Uterus (tissue), 4 donors: ENCODE data around the gene CAMK2D. TPM values are rescaled to one million over a fixed set of nuclear protein-coding genes. Genes with fewer than 3 reads are reported as not detected.

Source experiments
- DNase-seq, 2 donors: peaks; one replicate each; pipeline ENCODE4 v3.0.0-alpha.2; 2019 to 2020
- H3K27ac ChIP-seq, 2 donors: fragments of 200-600 bp; sonication (generic); 1 replicate in 1 of 2; 2 replicates in 1 of 2; pipeline ENCODE4 v1.5.1; 2016 to 2018
- H3K27me3 ChIP-seq, 2 donors: fragments of 200-600 bp; sonication (generic); one replicate each; pipeline ENCODE4 v1.5.1; 2018 to 2019; ENCODE audit warnings: control low read depth in 1 of 2
- H3K36me3 ChIP-seq, 2 donors: fragments of 200-600 bp; sonication (generic); one replicate each; pipeline ENCODE4 v1.5.1; 2019; ENCODE audit warnings: control low read depth in 1 of 2
- H3K4me1 ChIP-seq, 2 donors: fragments of 200-600 bp; sonication (generic); one replicate each; pipeline ENCODE4 v1.5.1; 2018 to 2019; ENCODE audit warnings: control low read depth in 1 of 2
- H3K4me3 ChIP-seq, 2 donors: fragments of 200-600 bp; sonication (generic); 1 replicate in 1 of 2; 2 replicates in 1 of 2; pipeline ENCODE4 v1.5.1; 2018 to 2019; ENCODE audit warnings: mild to moderate bottlenecking in 1 of 2
- H3K9me3 ChIP-seq, 2 donors: fragments of 200-600 bp; sonication (generic); one replicate each; pipeline ENCODE4 v1.5.1; 2019; ENCODE audit warnings: control low read depth in 1 of 2
- POLR2A ChIP-seq, 2 donors: fragments of 450-650 bp; IDR thresholded peaks; one replicate each; pipeline ENCODE4 v1.6.1; 2016; ENCODE audit warnings: antibody characterized with exemption in 2 of 2, mild to moderate bottlenecking in 1 of 2, moderate library complexity in 1 of 2
- intact Hi-C: fragments of 100-400 bp; cut with DNase I; formaldehyde crosslinking; loops from one replicate; pipeline ENCODE4 v1.15.1; 2023; ENCODE audit warnings: low total_unique reads
- total RNA-seq, 4 donors: library from RNA; depleted of rRNA in 3 of 4; stranded (reverse); fragments of >200 nt in 3 of 4; gene quantifications; one replicate each; pipeline versions ENCODE4 v1.1.0 to v1.2.4, GENCODE V29; 2014 to 2023
- TF ChIP-seq, protein P1 (sequence below), 4 experiments: fragments of 200-600 bp in 2 of 4; fragments of 450-650 bp in 2 of 4; sonication (generic) in 2 of 4; IDR thresholded peaks; one replicate each; pipeline ENCODE4 v1.5.1; 2016 to 2019; ENCODE audit warnings: antibody characterized with exemption in 4 of 4, mild to moderate bottlenecking in 2 of 4, moderate library complexity in 1 of 4
- donor health status: DM: yes; HTN: yes; CAD: no.

CAMK2D gene
- total RNA-seq, 4 donors from 2014 or later = 41.5 to 95.3 (median 54.3) TPM

DNA sequence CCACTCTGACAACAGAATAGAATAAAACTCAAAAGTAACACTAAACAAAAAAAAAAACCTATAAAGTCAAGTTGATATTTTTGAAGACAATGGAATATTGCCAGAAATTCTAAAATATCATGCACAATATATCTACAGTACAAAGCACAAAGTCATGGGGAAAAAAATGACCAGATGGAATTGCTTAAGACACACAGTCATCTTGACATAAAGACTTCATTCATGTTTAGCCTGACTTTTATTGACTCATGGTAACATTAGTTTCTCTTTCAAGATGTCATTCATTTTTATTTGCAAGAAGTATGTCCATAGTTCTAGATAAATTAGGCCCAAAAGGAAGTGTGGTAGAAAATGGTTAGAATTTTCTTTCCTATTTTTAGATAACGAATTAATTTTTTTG, 259.1 kb downstream of the CAMK2D start:
- TF ChIP-seq, protein P1, sequence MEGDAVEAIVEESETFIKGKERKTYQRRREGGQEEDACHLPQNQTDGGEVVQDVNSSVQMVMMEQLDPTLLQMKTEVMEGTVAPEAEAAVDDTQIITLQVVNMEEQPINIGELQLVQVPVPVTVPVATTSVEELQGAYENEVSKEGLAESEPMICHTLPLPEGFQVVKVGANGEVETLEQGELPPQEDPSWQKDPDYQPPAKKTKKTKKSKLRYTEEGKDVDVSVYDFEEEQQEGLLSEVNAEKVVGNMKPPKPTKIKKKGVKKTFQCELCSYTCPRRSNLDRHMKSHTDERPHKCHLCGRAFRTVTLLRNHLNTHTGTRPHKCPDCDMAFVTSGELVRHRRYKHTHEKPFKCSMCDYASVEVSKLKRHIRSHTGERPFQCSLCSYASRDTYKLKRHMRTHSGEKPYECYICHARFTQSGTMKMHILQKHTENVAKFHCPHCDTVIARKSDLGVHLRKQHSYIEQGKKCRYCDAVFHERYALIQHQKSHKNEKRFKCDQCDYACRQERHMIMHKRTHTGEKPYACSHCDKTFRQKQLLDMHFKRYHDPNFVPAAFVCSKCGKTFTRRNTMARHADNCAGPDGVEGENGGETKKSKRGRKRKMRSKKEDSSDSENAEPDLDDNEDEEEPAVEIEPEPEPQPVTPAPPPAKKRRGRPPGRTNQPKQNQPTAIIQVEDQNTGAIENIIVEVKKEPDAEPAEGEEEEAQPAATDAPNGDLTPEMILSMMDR (IDR thresholded peaks at IDR 0.05) = no peak
- no peak for TF ChIP-seq POLR2A (IDR thresholded peaks at IDR 0.05)
- intact Hi-C loops = no loop called here
- no peak for DNase-seq
- Histone ChIP-seq H3K36me3 (no peaks in the 10 kb centered on the region), H3K9me3 (no peaks in the 10 kb centered on the region), H3K4me3 (no peak overlapping the region), H3K27ac (no peak overlapping the region), H3K27me3 (no peaks in the 10 kb centered on the region), H3K4me1 (no peaks in the 10 kb centered on the region)

DNA sequence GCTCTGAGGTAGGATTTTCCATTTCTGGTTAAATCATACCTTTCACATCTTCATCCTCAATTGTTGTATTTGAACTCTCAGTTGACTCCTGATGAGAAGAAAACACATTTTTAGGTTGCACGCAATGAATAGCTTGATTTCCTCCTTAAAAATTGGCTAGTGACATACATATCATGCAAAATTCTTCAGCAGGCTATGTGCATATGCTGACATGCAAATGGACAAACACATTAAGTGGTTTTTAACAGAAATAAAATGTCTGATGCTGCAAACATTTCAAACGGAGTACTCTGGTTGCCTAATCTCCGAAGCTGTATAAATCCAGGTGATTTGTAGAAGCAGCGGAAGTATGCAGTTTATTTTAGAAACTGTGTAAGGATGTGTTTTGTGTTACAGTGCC, 261.1 kb downstream of the CAMK2D start:
- no peak for DNase-seq
- H3K4me1 ChIP-seq = no peaks in the 10 kb centered on the region
- TF ChIP-seq, protein P1 (IDR thresholded peaks at IDR 0.05) = no peak
- TF ChIP-seq POLR2A (IDR thresholded peaks at IDR 0.05) = no peak
- intact Hi-C loops = no loop called here
- H3K27me3 ChIP-seq = no peaks in the 10 kb centered on the region
- H3K4me3 ChIP-seq = no peak overlapping the region
- no peaks in the 10 kb centered on the region for H3K9me3 ChIP-seq
- H3K27ac ChIP-seq = no peak overlapping the region
- H3K36me3 ChIP-seq = no peaks in the 10 kb centered on the region

DNA sequence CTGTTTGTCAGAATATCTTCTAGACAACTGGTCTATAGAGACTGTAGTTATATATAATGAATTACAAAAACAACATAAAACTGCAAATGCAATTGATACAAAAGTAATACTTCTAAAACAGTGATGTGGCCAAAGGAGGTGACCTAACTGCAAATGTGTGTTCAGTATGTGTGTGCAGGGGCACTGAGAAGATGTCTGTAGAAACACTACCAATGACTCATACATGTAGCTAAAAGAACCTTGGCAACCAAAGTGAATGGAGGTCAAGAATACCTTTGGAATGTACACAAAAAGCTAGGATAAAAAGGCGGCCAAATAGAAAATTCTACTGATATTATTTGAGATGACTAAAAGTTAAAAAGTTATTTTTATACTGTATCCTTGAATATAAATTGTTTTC, 261.8 kb downstream of the CAMK2D start:
- no peak overlapping the region for H3K27ac ChIP-seq
- no peaks in the 10 kb centered on the region for H3K27me3 ChIP-seq
- no peak for TF ChIP-seq POLR2A (IDR thresholded peaks at IDR 0.05)
- TF ChIP-seq, protein P1 (IDR thresholded peaks at IDR 0.05) = no peak
- no peaks in the 10 kb centered on the region for H3K9me3 ChIP-seq
- intact Hi-C loops = no loop called here
- DNase-seq = no peak
- H3K4me3 ChIP-seq = no peak overlapping the region
- H3K36me3 ChIP-seq = no peaks in the 10 kb centered on the region
- H3K4me1 ChIP-seq = no peaks in the 10 kb centered on the region

GRCh38 chr4:113499166-113499565, 262.4 kb downstream of the CAMK2D start:
- DNase-seq = no peak
- Histone ChIP-seq H3K27ac (no peak overlapping the region), H3K36me3 (no peaks in the 10 kb centered on the region), H3K4me3 (no peak overlapping the region), H3K9me3 (no peaks in the 10 kb centered on the region), H3K27me3 (no peaks in the 10 kb centered on the region), H3K4me1 (no peaks in the 10 kb centered on the region)
- intact Hi-C loops = no loop called here
- TF ChIP-seq, protein P1 (IDR thresholded peaks at IDR 0.05) = no peak
- TF ChIP-seq POLR2A (IDR thresholded peaks at IDR 0.05) = no peak

- no peak overlapping the region for H3K27ac ChIP-seq
- no peaks in the 10 kb centered on the region for H3K27me3 ChIP-seq
- no peak overlapping the region for H3K4me3 ChIP-seq
- H3K36me3 ChIP-seq = no peaks in the 10 kb centered on the region
- DNase-seq = no peak
- intact Hi-C loops = no loop called here
- H3K4me1 ChIP-seq = no peaks in the 10 kb centered on the region
- H3K9me3 ChIP-seq = no peaks in the 10 kb centered on the region
- TF ChIP-seq, protein P1 (IDR thresholded peaks at IDR 0.05) = no peak
- no peak for TF ChIP-seq POLR2A (IDR thresholded peaks at IDR 0.05)
These were observed 264.2 kb downstream of the CAMK2D start for GRCh38 chr4:113497154-113497884.
